ENCODE results near the gene KIAA0513.

The KIAA0513 gene, protein sequence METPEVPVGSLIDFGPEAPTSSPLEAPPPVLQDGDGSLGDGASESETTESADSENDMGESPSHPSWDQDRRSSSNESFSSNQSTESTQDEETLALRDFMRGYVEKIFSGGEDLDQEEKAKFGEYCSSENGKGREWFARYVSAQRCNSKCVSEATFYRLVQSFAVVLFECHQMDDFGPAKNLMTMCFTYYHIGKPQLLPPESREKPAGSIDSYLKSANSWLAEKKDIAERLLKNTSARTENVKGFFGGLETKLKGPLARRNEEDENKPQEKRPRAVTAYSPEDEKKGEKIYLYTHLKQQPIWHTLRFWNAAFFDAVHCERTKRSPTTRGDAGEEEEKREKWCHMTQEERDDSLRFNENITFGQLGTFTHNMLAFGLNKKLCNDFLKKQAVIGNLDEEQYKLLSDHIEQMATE

DNA sequence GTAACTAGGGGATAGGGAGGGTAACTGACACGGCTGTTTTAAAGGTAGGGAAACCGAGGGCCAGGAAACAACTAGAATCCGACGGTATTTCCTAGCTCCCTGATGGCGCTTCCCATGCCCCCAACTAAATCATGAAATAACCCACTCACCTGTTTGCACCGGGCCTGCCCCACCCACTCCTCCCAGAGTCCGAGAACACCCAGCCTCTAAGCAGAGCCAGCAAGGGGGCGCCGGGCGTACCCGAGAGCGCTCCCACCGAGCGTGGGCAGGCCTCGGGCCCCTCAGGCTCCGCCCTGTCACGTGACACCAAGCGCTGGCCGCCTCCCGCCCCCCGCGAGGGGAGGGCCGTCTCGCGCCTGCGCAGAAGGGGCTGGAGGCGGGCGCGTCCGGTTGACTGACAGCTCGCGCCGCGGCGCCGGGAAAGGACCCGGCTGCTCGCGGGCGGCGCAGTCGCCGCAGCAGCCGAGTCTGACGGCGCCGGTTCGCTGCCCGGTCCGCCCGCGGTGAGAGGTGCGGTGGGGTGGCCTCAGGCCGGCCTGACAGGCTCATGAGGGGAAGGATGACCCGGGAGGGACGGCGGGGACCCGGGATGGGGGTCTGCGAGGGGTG lies at the start of gene KIAA0513:
Gene KIAA0513 (plus strand): TSS at position 447 of the 609 bp plus-strand sequence. CDS start 39,277 bp downstream, outside the sequence.
- peak; percentile 95 for DNase-seq

DNA sequence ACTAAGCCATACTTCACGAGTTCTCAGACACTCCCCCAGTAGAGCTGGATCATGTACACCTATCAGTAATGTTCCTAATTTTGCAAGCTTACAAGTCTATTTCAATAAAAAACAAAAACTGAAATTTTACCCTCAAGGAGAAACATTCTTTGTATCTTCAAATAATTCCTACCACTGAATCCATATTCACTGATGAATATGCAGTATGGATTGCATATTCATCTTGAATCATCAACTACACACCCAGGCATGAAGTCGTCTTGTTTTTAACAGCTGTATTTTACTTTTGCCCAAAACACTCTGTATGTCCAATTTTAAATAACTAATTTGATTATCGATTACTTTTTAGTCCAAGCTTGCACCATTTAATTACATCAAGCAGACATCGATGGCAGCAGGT lies 48.1 kb upstream of the KIAA0513 start:
- no peak for DNase-seq

DNA sequence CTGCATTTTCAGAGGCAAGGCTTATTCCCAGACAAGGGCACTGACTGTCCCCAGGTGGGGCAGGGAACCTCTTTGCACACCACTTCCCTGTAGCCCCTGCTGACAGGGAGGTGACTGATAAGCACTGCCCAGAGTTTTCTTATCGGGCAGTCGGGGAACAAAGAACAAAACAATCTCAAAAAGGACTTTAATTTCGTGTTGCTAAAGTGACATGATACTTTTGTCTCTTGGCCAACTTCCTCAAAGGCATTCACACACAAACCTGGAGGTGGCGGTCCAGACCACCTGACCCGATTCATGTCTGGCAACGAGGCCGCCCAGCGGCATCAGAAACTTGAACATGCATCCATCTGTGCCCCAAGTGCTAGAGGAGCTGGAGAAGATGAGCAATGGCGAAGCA lies 45.2 kb upstream of the KIAA0513 start:
- no peak for DNase-seq

DNA sequence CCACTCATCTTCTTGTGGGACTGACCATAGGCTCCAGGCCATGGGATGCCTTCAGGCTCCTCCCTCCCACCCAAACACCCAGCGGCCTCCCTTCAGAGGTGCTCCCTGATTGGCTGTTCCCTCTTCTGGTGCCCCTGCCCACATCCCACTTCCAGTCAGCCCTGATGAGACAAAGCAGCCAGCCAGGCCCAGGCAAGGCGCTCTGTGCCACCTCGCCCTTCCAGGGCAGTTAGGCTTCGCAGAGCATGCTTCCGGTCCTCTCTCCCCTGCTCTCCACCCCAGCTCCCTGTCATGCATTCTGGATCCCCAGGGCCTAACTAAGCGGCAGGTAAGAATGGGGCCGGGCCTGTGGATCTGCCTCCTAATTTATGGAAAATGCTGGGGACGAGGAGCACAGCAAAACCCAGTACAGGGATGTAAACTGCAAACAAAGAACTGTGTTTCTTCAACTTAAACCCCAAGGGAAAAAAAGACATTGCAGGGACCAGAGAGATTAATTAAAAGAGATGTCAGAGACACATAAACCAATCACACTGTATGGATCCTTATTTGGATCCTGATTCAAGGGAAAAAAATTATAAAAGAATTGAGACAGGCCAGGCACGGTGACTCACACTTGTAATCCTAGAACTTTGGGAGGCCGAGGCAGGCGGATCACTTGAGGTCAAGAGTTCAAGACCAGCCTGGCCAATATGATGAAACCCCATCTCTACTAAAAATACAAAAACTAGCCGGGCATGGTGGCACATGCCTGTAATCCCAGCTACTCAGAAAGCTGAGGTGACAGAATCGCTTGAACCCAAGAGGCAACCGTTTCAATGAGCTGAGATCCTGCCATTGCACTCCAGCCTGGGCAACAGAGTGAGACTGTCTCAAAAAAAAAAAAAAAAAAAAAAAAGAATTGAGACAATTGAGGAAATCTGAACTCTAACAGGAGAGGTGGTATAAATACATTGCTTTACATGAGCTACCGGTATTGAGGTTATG lies 42.2 kb upstream of the KIAA0513 start:
- DNase-seq = no peak

DNA sequence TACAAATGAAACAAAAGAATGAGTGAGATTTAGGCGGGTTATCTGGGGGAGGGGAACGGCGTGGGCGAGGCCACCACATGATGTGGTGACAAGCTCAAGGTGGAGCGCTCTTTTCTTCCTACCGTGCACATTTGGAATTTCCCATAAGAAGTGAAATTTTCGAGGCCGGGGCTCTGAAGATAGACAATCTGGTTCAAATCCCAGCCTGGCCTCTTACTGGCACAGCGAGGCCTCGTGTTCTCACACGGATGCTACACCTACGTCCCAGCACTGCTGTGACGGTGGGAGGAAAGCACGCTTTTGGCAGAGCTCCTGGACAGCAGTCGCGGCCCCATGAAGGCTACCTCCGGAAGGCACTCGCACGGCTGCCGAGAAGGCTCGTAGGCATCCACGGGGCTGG lies 41.5 kb upstream of the KIAA0513 start:
- DNase-seq = no peak

DNA sequence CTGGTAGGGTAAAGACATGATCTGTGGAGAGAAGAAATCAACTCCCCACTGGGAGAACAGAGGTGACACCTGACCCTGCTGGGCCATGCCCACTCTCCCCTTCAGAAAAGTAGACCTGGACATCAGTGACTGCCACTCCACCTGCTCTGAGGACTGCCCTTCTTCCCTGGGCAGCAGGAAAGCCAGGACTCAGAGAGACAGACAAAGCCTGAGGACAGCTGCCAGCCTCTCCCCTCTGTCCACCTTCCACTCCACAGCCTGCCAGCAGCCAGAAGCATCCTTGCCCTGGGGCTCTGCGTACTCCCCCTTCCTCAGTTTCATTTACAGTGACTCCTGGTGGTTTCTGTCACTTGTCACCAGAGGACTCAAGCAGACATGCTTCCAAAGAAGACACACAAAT lies 40.7 kb upstream of the KIAA0513 start:
- no peak for DNase-seq

DNA sequence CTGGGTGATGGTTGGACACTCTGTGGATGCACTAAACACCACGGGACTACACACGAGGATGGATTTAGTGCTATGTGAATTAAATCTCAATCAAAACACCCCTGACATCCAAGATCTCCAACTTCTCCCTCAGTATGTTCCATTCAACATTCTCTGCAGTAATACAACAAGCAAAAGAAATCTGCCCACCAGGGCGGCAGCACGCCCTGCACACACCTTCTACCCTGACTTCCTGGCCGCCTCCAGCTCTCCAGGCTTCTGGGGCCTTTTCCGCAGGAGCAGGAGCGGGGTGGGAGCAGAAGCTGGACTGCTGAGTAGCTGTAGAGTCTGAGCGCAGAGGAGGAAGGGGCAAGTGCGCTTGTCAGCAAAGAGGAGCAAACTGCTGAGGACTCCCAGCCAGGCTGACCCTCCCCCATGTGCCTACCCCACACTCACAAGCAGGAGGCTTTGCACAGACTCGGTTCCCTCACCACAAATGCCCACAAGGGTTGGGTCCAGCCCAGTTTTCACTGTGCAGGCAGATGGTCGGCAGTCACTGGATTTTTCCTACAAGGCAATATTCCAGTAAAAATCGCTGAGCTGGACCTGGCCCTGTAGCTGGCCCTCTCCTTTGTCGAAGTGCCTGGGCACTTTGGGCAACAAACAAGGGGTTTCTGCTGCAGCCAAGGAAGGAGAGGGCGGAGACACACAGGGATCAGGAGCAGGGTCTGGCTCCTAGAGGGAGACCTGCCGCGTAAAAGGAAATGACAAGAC lies 39.1 kb upstream of the KIAA0513 start:
- DNase-seq = no peak

DNA sequence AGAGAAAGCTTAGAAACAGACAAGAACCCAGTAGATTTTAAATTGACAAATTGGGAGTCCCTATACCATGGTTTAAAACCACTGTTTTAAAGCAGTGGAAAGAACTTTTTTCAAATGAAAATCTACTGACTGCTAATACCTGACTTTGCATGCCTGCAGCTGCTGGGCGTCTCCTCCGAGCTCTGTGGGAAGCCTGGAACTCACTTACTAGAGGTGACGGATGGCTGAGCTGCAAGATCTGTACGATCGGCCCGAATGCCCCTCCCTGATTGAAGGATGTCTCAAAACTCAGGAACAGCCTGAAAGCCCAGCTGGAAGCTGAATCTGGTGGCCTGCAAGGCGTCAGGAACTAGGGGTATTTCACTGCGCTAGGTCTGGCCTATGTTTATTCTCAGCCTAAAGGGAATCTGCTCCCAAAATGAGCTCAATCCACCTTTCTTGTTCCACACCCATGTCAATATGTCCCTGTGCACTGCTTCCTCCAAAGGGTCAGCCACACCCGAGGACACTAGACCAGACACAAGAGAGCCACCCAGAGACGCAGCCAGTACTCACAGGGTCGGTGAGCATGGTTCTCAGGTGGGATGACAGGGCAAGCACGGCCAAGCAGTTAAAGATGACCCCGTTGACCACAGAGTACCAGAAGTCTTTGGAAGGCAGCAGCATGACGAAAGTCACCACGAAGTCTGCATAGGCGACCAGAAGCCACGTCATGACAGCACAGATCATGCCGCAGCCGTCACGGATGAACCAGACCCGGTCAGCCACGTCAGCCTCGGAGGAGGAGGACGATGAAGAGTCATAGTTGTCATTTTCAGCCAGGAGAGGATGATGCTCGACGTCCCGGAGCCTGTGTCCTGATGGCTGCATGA lies 37.6 kb upstream of the KIAA0513 start:
- DNase-seq = no peak

DNA sequence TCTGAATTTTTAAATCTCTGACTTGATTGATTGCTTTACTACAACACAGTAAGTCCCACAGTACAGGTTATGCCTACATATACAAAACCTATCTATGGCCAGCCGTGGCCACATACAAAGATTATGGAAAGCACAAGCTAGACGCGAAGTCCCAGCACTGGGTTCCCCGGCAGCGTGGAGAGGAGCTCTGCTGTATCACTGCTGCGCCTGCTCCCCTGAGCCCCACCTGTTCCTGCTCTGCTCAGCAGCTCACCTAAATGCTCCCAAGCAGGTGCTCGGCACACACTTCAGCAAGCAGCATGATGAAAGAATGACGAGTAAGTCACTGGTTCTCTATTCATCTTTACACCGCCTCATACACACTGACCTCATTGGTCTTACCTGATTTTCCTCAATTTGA lies 36.8 kb upstream of the KIAA0513 start:
- no peak for DNase-seq

DNA sequence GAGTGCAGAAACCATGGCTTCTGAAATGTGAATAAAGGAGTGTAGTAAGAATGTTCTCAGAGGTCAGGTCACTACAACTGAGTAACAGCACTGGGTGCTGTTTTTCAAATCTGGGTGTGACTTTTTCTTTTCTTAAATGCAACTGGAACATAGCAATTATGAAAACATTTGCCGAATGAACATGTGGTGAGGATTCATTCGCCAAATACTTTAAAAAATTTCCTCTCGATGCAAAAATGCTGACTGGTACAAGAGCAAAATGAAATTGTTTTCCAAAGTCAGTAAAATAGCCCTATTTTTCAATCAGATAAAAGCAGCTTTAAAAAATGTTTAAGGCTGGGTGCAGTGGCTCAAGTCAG lies 34.9 kb upstream of the KIAA0513 start:
- DNase-seq = no peak

DNA sequence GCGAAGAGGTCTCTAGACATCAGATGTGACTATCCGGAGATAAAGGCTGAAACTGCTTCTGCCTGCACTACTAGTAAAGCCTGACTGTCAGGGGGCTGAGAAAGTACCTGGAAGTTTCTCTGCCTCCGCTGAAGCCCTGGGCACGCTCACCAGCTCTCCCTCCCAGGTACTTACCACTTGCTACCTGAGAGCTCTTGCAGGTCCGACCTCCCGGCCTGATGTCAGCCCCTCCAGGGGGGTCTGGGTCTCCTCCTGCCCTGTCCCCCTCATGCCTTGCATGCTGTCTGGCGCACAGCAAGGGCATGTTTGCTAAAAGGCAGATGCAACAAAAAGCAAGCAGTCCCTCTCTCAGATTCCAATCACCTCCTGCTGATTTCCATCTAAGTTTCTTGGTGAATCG lies 33.7 kb upstream of the KIAA0513 start:
- no peak for DNase-seq

DNA sequence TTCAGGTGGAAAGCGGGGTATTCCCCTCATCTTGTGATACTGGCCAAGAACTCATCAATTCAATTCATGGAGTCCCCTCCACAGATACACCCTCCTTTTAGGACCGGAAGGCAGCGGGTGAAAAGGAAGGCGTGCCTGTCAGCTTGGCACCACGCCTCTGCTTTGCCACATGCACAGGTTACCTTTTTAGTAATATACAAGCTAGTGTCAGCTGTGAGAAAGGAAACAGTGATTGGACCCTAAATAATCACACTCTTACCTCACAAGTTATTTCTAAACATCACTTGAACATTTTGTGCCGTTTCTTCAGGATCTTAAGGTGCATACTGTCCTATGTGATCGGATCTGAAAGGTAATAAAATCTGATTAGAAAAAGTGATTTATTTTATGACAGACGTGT lies 31.9 kb upstream of the KIAA0513 start:
- no peak for DNase-seq

DNA sequence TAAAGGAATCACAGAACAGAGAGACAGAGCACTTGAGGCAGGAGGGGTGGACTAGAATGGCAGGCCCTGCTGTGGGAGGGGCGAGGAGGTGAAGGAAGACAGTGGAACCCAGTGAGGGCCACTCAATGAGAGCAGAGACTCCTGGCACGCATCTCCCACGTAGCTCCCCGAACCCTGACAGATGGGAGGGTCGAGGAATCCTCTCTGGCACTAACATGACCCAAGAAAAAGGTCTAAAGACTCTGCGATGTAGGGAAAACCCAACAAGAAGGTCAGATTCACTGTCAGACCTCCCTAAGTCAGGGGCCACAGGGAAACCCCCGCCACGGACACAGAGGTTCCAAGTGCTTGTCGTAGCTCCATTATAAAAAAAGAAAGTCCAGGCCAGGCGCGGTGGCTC lies 31.2 kb upstream of the KIAA0513 start:
- DNase-seq = no peak

DNA sequence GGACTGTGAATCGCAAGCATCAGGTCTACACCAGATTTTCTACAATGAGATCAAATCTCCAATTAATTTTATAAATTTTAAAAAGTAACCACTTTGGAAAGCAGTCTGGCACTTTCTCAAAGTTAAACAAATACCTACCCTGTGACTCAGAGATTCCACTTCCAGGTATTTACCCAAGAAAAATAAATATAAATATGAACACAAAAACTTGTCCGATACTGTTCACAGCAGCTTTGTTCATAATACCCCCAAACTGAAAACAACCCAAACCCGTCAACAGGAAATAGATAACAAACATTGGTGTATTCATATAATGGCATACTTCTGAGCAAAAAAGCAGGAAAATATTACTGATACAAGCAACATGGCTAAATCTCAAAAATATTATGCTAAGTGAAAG lies 28.4 kb upstream of the KIAA0513 start:
- DNase-seq = no peak

DNA sequence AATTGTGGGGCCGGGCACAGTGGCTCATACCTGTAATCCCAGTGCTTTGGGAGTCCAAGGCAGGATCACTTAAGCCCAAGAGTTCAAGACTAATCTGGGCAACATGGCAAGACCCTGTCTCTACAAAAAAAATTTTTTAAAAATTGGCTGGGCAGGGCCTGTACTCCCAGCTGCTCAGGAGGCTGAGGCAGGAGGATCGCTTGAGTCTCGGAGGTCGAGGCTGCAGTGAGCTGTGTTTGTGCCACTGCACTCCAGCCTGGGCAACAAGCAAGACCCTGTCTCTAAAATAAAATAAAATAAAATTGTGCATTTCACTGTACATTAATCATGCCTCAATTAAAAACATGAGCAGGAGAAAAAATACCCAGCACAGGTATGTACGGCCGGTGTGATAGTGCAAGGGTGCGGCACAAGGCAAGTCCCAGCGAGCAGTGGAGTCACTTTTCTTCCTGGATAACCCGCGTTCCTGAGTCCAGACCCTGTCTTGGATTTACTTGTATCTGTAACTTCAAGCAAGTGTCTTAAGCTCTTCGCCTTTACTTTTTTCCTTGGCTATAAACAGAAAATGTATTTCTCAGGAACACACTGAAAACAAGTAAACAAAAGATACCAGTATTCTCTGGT lies 27.6 kb upstream of the KIAA0513 start:
- DNase-seq = no peak

DNA sequence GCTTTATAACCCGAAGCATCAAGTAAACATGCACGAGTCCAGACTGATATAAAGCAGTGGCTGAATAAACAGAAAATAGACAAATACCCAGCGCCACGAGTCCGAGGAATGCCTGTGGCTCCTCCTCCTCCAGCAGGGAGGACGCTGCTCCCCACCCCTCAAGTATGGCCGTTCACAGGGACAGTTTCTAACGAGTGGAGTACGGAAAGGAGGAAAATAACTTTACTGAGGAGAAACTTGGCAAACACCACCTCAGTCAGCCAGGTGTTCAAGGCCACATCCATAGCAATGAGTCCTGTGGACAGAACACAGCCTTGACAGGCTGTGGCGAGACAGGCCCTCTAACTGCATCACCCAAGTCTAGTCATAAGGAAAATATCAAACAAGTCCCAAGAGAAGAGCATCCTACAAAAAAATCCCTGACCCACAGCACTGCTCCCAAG lies 25.5 kb upstream of the KIAA0513 start:
- no peak for DNase-seq

DNA sequence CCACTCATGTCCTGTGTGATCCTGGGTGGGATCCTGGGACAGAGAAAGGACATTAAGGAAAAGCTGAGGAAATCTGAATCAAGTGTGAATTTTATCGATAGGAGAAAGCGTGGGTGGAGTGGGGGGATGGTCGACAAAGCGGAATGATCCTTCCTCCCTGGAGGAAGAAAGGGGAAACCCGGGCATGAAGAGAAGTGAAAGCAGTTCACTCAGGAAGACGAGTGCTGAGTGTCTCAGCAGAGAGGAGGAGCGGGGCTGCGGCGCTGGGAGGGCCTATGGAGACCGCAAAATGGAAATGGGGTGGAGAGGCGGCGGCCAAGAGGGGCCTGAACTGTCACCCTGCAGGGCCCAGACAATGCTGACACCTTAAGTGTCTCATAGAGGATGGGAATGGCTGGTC lies 25.0 kb upstream of the KIAA0513 start:
- no peak for DNase-seq

DNA sequence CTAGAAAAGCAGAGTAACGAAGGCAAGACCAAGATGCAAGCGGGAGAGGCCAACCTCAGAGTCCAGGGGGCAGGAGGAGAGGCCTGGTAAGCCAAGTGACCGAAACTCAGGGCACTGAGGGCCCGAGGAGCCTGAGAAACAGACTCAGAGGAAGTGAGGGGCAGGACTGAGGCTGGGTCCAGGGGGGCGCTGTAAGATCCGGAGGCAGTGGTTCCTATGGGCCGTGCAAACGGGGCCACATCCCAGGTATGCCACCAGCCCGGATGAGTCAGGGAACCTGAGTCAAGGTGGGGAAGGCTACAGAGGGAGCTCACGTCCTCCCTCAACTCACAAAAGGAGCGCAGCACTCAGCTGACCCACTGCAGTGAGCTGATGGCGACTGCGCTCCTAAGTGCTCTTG lies 24.5 kb upstream of the KIAA0513 start:
- DNase-seq = no peak

DNA sequence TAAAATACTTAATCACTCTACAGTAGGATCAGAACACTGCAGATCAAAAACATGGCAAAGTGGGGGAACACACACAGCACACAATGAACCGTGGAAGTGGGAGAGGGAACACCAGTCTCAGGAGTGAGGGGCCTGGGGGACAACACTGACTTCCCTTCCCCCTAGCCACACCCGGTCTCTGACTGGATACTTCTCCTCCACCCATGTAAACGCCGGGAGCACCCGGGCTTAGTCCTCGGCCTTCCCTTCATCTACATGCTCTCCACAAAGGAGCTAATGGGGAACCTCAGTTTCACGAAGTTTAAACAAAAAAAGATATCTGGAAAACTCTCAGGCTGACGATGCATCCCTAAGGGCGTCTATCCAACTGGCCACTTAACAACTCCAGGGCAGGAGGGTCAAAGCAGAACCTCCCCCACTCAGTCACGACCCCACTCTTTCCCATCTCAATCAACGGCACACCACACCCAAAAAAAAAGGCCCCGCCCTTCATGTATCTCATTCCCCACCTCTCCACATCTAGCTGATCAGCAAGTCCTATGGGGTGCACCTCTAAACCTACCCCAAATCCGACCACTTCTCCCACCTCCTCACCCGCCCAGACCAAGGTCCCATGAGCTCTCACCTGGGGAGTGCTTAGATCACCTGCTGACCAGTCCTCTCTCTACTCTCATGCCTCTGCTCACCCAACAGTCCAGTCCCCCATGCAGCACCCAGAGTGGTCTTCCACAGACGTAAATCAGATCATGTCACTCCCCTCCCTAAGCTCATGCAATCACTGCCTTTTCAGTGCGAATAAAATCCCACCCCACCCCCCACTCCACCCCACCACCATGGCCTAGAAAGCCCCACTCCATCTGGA lies 23.6 kb upstream of the KIAA0513 start:
- no peak for DNase-seq

DNA sequence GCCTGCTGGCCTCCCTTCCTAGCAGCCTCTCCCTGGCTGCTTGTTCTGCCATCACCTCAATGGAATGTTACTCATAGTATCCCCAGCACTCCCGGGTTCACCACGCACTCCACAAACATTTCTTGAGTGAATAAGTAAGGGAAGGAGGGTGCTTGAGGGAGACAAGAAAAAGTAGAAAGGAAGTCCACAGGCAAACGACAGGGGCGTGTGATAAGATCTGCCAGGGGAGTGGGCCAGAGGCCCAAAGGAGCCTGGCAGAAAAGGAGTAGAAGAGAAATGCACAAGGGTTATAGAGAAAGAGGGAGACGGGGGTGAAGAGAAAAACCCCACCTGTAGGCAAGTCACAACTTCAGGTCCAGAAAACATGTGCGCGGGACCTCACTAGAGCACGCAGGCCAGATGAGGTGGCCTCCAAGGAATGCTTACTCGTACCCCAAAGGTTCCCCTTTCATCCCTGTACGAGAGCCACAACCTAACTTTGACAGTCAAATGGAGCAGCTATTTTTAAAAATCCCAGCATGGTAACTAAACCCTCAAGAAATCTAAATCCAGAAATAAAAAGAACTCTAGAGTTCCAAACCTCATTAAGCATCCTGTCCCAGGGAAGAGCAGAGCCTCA lies 22.9 kb upstream of the KIAA0513 start:
- DNase-seq = no peak

Measured in left hindlimb (tissue), 1 donor.